Endometrial microvascular endothelial cells (primary cell): Measurements from ENCODE around the gene TF. TPM values are rescaled to one million over a fixed set of nuclear protein-coding genes. Genes with fewer than 3 reads are reported as not detected.

Experiments
- in situ Hi-C: cut with HindIII; loops from 2 replicates; pipeline ENCODE4 v1.10.0; 2017; ENCODE audit warnings: low sequenced_read_pairs, low pct_unique_long_range_greater_than_20kb; ENCODE audit errors: inconsistent ontology term
- total RNA-seq: library from RNA; depleted of rRNA; stranded (reverse); fragments of >200 nt; gene quantifications from one replicate; pipeline ENCODE4 v1.2.3, GENCODE V29; 2015; ENCODE audit errors: inconsistent ontology term

The TF gene
- total RNA-seq, 1 donor from 2014 or later: not detected

DNA sequence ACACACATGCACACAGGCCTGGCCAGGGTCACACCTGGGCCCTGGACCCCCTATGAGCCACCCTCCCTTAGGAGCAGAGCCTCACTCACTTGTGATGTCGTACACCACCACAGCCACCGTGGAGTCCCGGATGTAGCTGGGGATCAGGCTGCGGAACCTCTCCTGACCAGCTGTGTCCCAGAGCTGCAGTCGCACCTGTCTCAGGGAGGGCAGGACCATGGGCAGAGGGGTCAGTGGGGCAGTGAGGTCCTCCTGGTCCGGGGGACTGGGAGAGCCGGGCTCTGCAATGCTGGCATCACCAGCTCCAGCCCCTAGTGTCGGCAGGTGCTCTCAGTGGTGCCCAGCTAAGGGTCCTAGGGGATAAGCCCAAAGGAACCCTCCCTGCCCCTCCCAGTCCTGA, 95.0 kb downstream of the TF start:
- in situ Hi-C loops: no loop called here

DNA sequence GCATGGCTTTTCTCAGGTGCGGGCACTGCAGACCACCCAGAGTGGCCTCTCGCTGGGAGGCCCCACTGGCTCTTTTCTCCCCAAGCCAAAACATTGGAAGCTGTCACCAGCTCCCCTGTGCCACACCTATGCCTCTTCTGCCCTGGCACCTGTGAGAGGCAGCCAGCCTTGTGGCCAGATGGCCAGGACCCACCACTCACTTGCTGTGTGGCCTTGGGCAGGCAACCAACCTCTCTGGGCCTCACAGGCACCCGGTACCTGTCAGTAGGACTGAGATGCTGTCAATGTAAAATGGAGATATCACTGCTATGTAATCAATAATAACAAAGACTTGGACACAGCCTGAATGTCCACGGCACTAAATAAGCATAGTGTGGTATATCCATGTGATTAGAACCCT, 96.0 kb downstream of the TF start:
- in situ Hi-C loops: no loop called here

DNA sequence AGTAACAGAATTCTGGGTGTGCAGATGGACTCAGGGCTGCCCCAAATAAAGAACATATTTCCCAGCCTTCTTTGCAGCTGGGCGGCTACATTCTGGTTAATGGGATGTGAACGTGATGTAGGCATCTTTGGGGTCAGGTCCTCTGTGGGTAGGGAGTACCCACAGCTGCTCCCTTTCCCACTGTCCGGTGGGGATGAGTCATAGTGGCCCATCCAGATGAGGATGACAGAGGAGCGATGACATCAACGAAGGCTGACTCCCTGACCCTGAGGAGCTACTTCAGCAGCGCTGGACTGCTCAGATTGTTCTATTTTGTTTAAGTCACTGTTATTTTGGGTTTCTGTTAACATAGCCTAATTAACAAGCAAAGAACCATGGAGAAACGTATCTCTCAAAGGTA, 97.4 kb downstream of the TF start:
- in situ Hi-C loops: no loop called here

DNA sequence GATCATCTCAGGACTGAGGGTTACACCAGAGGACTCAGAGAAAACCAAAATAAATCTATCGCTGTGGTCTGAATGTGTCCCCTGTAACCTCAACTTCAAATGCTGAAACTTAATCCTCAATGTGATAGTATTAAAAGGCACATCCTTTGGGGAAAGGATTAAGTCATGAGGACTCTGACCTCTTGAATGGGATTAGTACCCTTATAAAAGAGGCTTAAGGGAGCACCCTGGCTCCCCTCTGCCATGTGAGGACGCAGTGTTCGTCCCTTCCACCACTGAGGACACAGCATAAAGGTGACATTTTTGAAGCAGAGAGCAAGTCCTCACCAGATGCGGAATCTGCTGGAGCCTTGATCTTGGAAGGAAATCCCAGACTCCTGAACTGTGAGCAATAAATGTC, 98.9 kb downstream of the TF start:
- in situ Hi-C loops: no loop called here

Other genes starting within 250 kb of the TF start
- gene CDV3, start 172.7 kb upstream of the TF start, total RNA-seq: 244 TPM
- gene TOPBP1, start 84.5 kb upstream of the TF start, total RNA-seq: 39.8 TPM
- 122 TPM for gene SRPRB, start 59.4 kb downstream of the TF start, total RNA-seq
- 1.6 TPM for gene RAB6B, start 149.5 kb downstream of the TF start, total RNA-seq